CD4-positive, alpha-beta T cell (primary cell): ENCODE data around the gene NUAK1. TPM values are rescaled to one million over a fixed set of nuclear protein-coding genes. Genes with fewer than 3 reads are reported as not detected.

Experiments
- ATAC-seq: fragments of 200-7000 bp; cut with Tn5 transposase; one replicate; pipeline ENCODE4 v1.10.0; 2022; ENCODE audit warnings: mild to moderate bottlenecking; ENCODE audit not compliant: poor library complexity
- CTCF ChIA-PET: fragments of 350-600 bp; sonication (Branson Sonifier 250); formaldehyde crosslinking; loops from one replicate; lab custom pipeline; 2021; ENCODE audit warnings: antibody characterized with exemption, inconsistent platforms; lab: Charles Lee
- POLR2A ChIA-PET: fragments of 350-600 bp; sonication (Branson Sonifier 250); formaldehyde crosslinking; loops from one replicate; lab custom pipeline; 2021; ENCODE audit warnings: antibody characterized with exemption, inconsistent platforms; lab: Charles Lee
- DNase-seq, 14 experiments: peaks; one replicate each; pipeline ENCODE4 v3.0.0-alpha.2; 2013 to 2020; ENCODE audit warnings: mixed read lengths in 2 of 14
- H3K27ac ChIP-seq, 2 donors: one replicate each; pipeline versions ENCODE4 v1.5.1 to v1.7.0; 2013; ENCODE audit warnings: low read length in 2 of 2, low read depth in 1 of 2, mild to moderate bottlenecking in 1 of 2
- H3K27me3 ChIP-seq, 2 experiments: 1 replicate in 1 of 2; 2 replicates in 1 of 2; pipeline versions ENCODE4 v1.6.1 to v1.7.0; 2013; ENCODE audit warnings: low read length in 2 of 2, control low read depth in 1 of 2, mild to moderate bottlenecking in 1 of 2, moderate library complexity in 1 of 2; ENCODE audit not compliant: insufficient read depth in 2 of 2, control insufficient read depth in 1 of 2
- H3K36me3 ChIP-seq: one replicate; pipeline ENCODE4 v1.6.1; 2013; ENCODE audit warnings: low read length, control low read depth; ENCODE audit not compliant: insufficient read depth
- H3K4me1 ChIP-seq: one replicate; pipeline ENCODE4 v1.6.1; 2013; ENCODE audit warnings: low read length, control low read depth; ENCODE audit not compliant: insufficient read depth
- H3K4me3 ChIP-seq: one replicate; pipeline ENCODE4 v1.5.1; 2013; ENCODE audit warnings: mild to moderate bottlenecking, low read length, moderate library complexity
- H3K9me3 ChIP-seq, 2 experiments: 1 replicate in 1 of 2; 2 replicates in 1 of 2; pipeline versions ENCODE4 v1.6.1 to v1.7.0; 2013; ENCODE audit warnings: low read length in 2 of 2, mild to moderate bottlenecking in 2 of 2, control low read depth in 1 of 2, moderate library complexity in 1 of 2; ENCODE audit not compliant: control insufficient read depth in 1 of 2, insufficient read depth in 1 of 2
- H3K27ac Mint-ChIP-seq: one replicate; pipeline ENCODE4 v1.8.0; 2020; ENCODE audit warnings: mixed read lengths
- H3K27me3 Mint-ChIP-seq: one replicate; pipeline ENCODE4 v1.8.0; 2021; ENCODE audit warnings: mixed read lengths
- H3K36me3 Mint-ChIP-seq: one replicate; pipeline ENCODE4 v1.8.0; 2021; ENCODE audit warnings: low read depth, mixed read lengths
- H3K4me1 Mint-ChIP-seq: one replicate; pipeline ENCODE4 v1.8.0; 2021; ENCODE audit warnings: low read depth, mixed read lengths
- H3K4me3 Mint-ChIP-seq: one replicate; pipeline ENCODE4 v1.8.0; 2020; ENCODE audit warnings: mild to moderate bottlenecking, mixed read lengths
- H3K9me3 Mint-ChIP-seq: one replicate; pipeline ENCODE4 v1.8.0; 2020; ENCODE audit warnings: mixed read lengths
- CTCF ChIP-seq: fragments of 200-600 bp; IDR thresholded peaks from one replicate; pipeline ENCODE4 v1.8.0; 2022; ENCODE audit warnings: antibody characterized with exemption, mild to moderate bottlenecking
- intact Hi-C, 2 experiments: fragments of 100-400 bp; cut with DNase I in 1 of 2; cut with micrococcal nuclease in 1 of 2; formaldehyde crosslinking; loops; one replicate each; pipeline versions ENCODE4 v1.15.1 to v1.9.0; 2023 to 2025; cut with DNase I, micrococcal nuclease
- total RNA-seq, 174 experiments: library from RNA in 2 of 174; stranded (reverse) in 2 of 174; gene quantifications; one replicate each; pipeline ENCODE4 v1.2.3 and lab custom pipeline; 2021 to 2026

The NUAK1 gene
- total RNA-seq, 2 experiments from 2014 or later = 0.16 TPM; not detected in 1

- CTCF ChIA-PET = no interaction called here
- no peaks in the 10 kb centered on the region for H3K9me3 ChIP-seq
These were observed 40.3 kb upstream of the NUAK1 start for GRCh38 chr12:106179086-106179485.

GRCh38 chr12:106178562-106178961 lies 39.8 kb upstream of the NUAK1 start:
- no peak for TF ChIP-seq CTCF

More at GRCh38 chr12:106179086-106179485, 40.3 kb upstream of the NUAK1 start:
- intact Hi-C loops = loop anchor here in 1 of 2 experiments (10.0 kb wide), 1 partner anchor 1036 kb away; no protein-coding TSS in a partner anchor
- no peak overlapping the region for H3K27ac Mint-ChIP-seq
- TF ChIP-seq CTCF = no peak
- POLR2A ChIA-PET = no interaction called here
- no peak for DNase-seq
- Histone ChIP-seq H3K36me3 (no peaks in the 10 kb centered on the region), H3K4me3 (no peak overlapping the region), H3K27me3 (peaks cover 0 to 4% of the 10 kb centered on the region in 2 experiments), H3K4me1 (no peaks in the 10 kb centered on the region), H3K27ac (no peak overlapping the region)
- H3K4me1 Mint-ChIP-seq = no peaks in the 10 kb centered on the region
- H3K27me3 Mint-ChIP-seq = peaks cover 27% of the 10 kb centered on the region
- no peak for ATAC-seq
- H3K36me3 Mint-ChIP-seq = no peaks in the 10 kb centered on the region
- H3K4me3 Mint-ChIP-seq = no peak overlapping the region
- H3K9me3 Mint-ChIP-seq = no peaks in the 10 kb centered on the region

GRCh38 chr12:106176560-106176959 lies 37.8 kb upstream of the NUAK1 start:
- H3K27me3 Mint-ChIP-seq = peaks cover 15% of the 10 kb centered on the region
- H3K27ac Mint-ChIP-seq = no peak overlapping the region
- ChIA-PET CTCF (no interaction called here), POLR2A (no interaction called here)
- ATAC-seq (no peak), DNase-seq (no peak)
- no peaks in the 10 kb centered on the region for H3K9me3 Mint-ChIP-seq
- no peak for TF ChIP-seq CTCF
- H3K4me3 Mint-ChIP-seq = no peak overlapping the region
- Histone ChIP-seq H3K36me3 (no peaks in the 10 kb centered on the region), H3K27me3 (peaks cover 0 to 2% of the 10 kb centered on the region in 2 experiments), H3K4me1 (no peaks in the 10 kb centered on the region), H3K27ac (no peak overlapping the region), H3K9me3 (no peaks in the 10 kb centered on the region), H3K4me3 (no peak overlapping the region)
- no peaks in the 10 kb centered on the region for H3K4me1 Mint-ChIP-seq
- intact Hi-C loops = loop anchor here in 1 of 2 experiments (10.0 kb wide), 1 partner anchor 1038 kb away; no protein-coding TSS in a partner anchor
- H3K36me3 Mint-ChIP-seq = no peaks in the 10 kb centered on the region

More at GRCh38 chr12:106178562-106178961, 39.8 kb upstream of the NUAK1 start:
- no peaks in the 10 kb centered on the region for H3K4me1 ChIP-seq
- no peaks in the 10 kb centered on the region for H3K9me3 ChIP-seq
- H3K4me3 ChIP-seq = no peak overlapping the region
- peaks cover 0 to 4% of the 10 kb centered on the region in 2 experiments for H3K27me3 ChIP-seq
- no peaks in the 10 kb centered on the region for H3K4me1 Mint-ChIP-seq
- no peaks in the 10 kb centered on the region for H3K9me3 Mint-ChIP-seq
- H3K36me3 Mint-ChIP-seq = no peaks in the 10 kb centered on the region
- ATAC-seq = no peak
- no peak overlapping the region for H3K4me3 Mint-ChIP-seq
- H3K27ac ChIP-seq = no peak overlapping the region
- peaks cover 27% of the 10 kb centered on the region for H3K27me3 Mint-ChIP-seq
- DNase-seq = no peak
- no peaks in the 10 kb centered on the region for H3K36me3 ChIP-seq
- ChIA-PET POLR2A (no interaction called here), CTCF (no interaction called here)
- H3K27ac Mint-ChIP-seq = no peak overlapping the region
- intact Hi-C loops = loop anchor here in 1 of 2 experiments (10.0 kb wide), 1 partner anchor 1036 kb away; no protein-coding TSS in a partner anchor
